ENCODE results near the gene HRAS.
A peak's percentile ranks its signal among the peaks of the same experiment; 100 is the strongest.
"Not testable (repeated sequence)": the region's sequence is repeated elsewhere in the genome, so short reads cannot be mapped to it uniquely, and the experiment has no call there.

HRAS gene

GRCh38 chr11:535519-536454 lies at the start of gene HRAS:
Gene HRAS, minus strand, starts transcription at chr11:535576.
- DNase-seq (ENCODE audit: low spot score): peak; percentile 96

GRCh38 chr11:584287-584686 lies 48.9 kb upstream of the HRAS start:
- no peak for DNase-seq (ENCODE audit: low spot score)

- DNase-seq (ENCODE audit: low spot score): no peak
Measured at GRCh38 chr11:581752-582151, 46.4 kb upstream of the HRAS start.

- no peak for DNase-seq (ENCODE audit: low spot score)
Measured at GRCh38 chr11:581342-581741, 46.0 kb upstream of the HRAS start.

GRCh38 chr11:579830-580601 lies 44.6 kb upstream of the HRAS start:
- no peak for DNase-seq (ENCODE audit: low spot score)

GRCh38 chr11:578276-579035 lies 43.1 kb upstream of the HRAS start:
- no peak for DNase-seq (ENCODE audit: low spot score)

- DNase-seq (ENCODE audit: low spot score): no peak
Measured at GRCh38 chr11:577611-577894, 42.2 kb upstream of the HRAS start.

- no peak for DNase-seq (ENCODE audit: low spot score)
Measured at GRCh38 chr11:576811-577610, 41.6 kb upstream of the HRAS start.

GRCh38 chr11:575996-576768 lies 40.8 kb upstream of the HRAS start, which contains the start of gene PHRF1:
Gene PHRF1, plus strand, starts transcription at chr11:576470. Its CDS starts 5,043 bp downstream, at chr11:581513.
- peak; percentile 96 for DNase-seq (ENCODE audit: low spot score)

GRCh38 chr11:575313-575995 lies 40.1 kb upstream of the HRAS start:
- DNase-seq (ENCODE audit: low spot score): no peak

GRCh38 chr11:574632-575312 lies 39.4 kb upstream of the HRAS start:
- no peak for DNase-seq (ENCODE audit: low spot score)

- DNase-seq (ENCODE audit: low spot score): not testable (repeated sequence)
Measured at GRCh38 chr11:574031-574570, 38.7 kb upstream of the HRAS start.

GRCh38 chr11:573146-573759 lies 37.9 kb upstream of the HRAS start:
- no peak for DNase-seq (ENCODE audit: low spot score)

GRCh38 chr11:571802-572185 lies 36.4 kb upstream of the HRAS start:
- no peak for DNase-seq (ENCODE audit: low spot score)

- no peak for DNase-seq (ENCODE audit: low spot score)
Measured at GRCh38 chr11:569158-569885, 33.9 kb upstream of the HRAS start.

- peak; percentile 94 for DNase-seq (ENCODE audit: low spot score)
Measured at GRCh38 chr11:568306-569157, 33.2 kb upstream of the HRAS start.

GRCh38 chr11:567629-568292 lies 32.4 kb upstream of the HRAS start:
- DNase-seq (ENCODE audit: low spot score): no peak
